Measurements from ENCODE around the gene SMIM33.

DNA sequence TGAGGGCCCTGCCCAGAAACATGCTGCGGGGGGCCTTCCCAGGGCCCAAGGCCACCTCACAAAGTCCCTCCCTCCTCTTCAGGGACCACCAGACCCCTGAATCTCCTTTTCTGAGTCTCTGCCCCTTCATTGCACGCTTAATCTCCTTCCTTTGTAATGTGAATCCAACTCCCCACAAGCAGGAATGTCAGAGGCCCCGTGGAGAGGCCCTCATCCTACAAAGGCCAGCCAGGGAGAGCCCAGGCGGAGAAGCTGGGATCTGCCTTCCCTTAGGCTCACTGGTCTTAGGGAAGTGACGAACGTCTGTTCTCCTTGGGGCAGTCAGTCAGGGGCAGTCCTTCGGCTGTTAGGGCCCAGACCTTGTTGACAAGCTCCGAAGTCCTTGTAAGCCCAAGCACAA is 2.3 kb downstream of the SMIM33 start:
- TF ChIP-seq, protein P1, sequence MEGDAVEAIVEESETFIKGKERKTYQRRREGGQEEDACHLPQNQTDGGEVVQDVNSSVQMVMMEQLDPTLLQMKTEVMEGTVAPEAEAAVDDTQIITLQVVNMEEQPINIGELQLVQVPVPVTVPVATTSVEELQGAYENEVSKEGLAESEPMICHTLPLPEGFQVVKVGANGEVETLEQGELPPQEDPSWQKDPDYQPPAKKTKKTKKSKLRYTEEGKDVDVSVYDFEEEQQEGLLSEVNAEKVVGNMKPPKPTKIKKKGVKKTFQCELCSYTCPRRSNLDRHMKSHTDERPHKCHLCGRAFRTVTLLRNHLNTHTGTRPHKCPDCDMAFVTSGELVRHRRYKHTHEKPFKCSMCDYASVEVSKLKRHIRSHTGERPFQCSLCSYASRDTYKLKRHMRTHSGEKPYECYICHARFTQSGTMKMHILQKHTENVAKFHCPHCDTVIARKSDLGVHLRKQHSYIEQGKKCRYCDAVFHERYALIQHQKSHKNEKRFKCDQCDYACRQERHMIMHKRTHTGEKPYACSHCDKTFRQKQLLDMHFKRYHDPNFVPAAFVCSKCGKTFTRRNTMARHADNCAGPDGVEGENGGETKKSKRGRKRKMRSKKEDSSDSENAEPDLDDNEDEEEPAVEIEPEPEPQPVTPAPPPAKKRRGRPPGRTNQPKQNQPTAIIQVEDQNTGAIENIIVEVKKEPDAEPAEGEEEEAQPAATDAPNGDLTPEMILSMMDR (IDR thresholded peaks at IDR 0.05) = no peak
- TF ChIP-seq POLR2A (IDR thresholded peaks at IDR 0.05) = no peak
